ES-I3 (cell line): ENCODE data around the gene WDFY3.

Experiments
- H3K36me3 ChIP-seq: 2 replicates; pipeline ENCODE4 v1.6.1; 2013; ENCODE audit warnings: mild to moderate bottlenecking, low read length, control low read depth, moderate library complexity; ENCODE audit not compliant: insufficient read depth
- H3K4me1 ChIP-seq: 2 replicates; pipeline ENCODE4 v1.6.1; 2013; ENCODE audit warnings: mild to moderate bottlenecking, control low read depth, low read length; ENCODE audit not compliant: insufficient read depth
- H3K9ac ChIP-seq: 2 replicates; pipeline ENCODE4 v1.6.1; 2013; ENCODE audit warnings: low read depth, mild to moderate bottlenecking, low read length, moderate library complexity
- H3K9me3 ChIP-seq: 2 replicates; pipeline ENCODE4 v1.6.1; 2013; ENCODE audit warnings: mild to moderate bottlenecking, low read length, moderate library complexity; ENCODE audit not compliant: control insufficient read depth, insufficient read depth

Gene WDFY3

GRCh38 chr4:84958434-84958833, 8.1 kb downstream of the WDFY3 start:
- Histone ChIP-seq H3K36me3 (no peaks in the 10 kb centered on the region), H3K4me1 (peaks cover 15% of the 10 kb centered on the region), H3K9me3 (no peaks in the 10 kb centered on the region), H3K9ac (no peak overlapping the region)

GRCh38 chr4:84957514-84958420, 8.7 kb downstream of the WDFY3 start:
- no peaks in the 10 kb centered on the region for H3K9me3 ChIP-seq
- H3K4me1 ChIP-seq = peaks cover 15% of the 10 kb centered on the region
- H3K9ac ChIP-seq = no peak overlapping the region
- H3K36me3 ChIP-seq = no peaks in the 10 kb centered on the region

GRCh38 chr4:84956014-84956413, 10.5 kb downstream of the WDFY3 start:
- H3K4me1 ChIP-seq = peaks cover 15% of the 10 kb centered on the region
- H3K9me3 ChIP-seq = no peaks in the 10 kb centered on the region
- no peak overlapping the region for H3K9ac ChIP-seq
- H3K36me3 ChIP-seq = no peaks in the 10 kb centered on the region

GRCh38 chr4:84954982-84955567, 11.4 kb downstream of the WDFY3 start:
- no peaks in the 10 kb centered on the region for H3K9me3 ChIP-seq
- H3K9ac ChIP-seq = no peak overlapping the region; the same call in 1 of the 2 replicates
- peaks cover 15% of the 10 kb centered on the region for H3K4me1 ChIP-seq
- no peaks in the 10 kb centered on the region for H3K36me3 ChIP-seq

GRCh38 chr4:84952776-84953175, 13.7 kb downstream of the WDFY3 start:
- Histone ChIP-seq H3K4me1 (peaks cover 11% of the 10 kb centered on the region), H3K9ac (no peak overlapping the region), H3K36me3 (no peaks in the 10 kb centered on the region)

GRCh38 chr4:84952004-84952403, 14.5 kb downstream of the WDFY3 start:
- H3K36me3 ChIP-seq = no peaks in the 10 kb centered on the region
- no peak overlapping the region for H3K9ac ChIP-seq
- H3K9me3 ChIP-seq = no peaks in the 10 kb centered on the region
- H3K4me1 ChIP-seq = peaks cover 11% of the 10 kb centered on the region

More at GRCh38 chr4:84952776-84953175, 13.7 kb downstream of the WDFY3 start:
- H3K9me3 ChIP-seq = no peaks in the 10 kb centered on the region

- Histone ChIP-seq H3K4me1 (no peaks in the 10 kb centered on the region; the same call in 1 of the 2 replicates), H3K9ac (no peak overlapping the region), H3K9me3 (no peaks in the 10 kb centered on the region), H3K36me3 (no peaks in the 10 kb centered on the region)
Observed at GRCh38 chr4:84948056-84948455, 18.4 kb downstream of the WDFY3 start.

GRCh38 chr4:84944947-84945346, 21.5 kb downstream of the WDFY3 start:
- Histone ChIP-seq H3K9ac (no peak overlapping the region), H3K9me3 (peaks cover 8% of the 10 kb centered on the region; the same call in 1 of the 2 replicates), H3K4me1 (no peaks in the 10 kb centered on the region), H3K36me3 (no peaks in the 10 kb centered on the region)

GRCh38 chr4:84940960-84941359, 25.5 kb downstream of the WDFY3 start:
- no peaks in the 10 kb centered on the region for H3K4me1 ChIP-seq
- H3K9ac ChIP-seq = no peak overlapping the region
- peaks cover 8% of the 10 kb centered on the region; the same call in 1 of the 2 replicates for H3K9me3 ChIP-seq
- H3K36me3 ChIP-seq = no peaks in the 10 kb centered on the region

GRCh38 chr4:84939113-84939512, 27.4 kb downstream of the WDFY3 start:
- Histone ChIP-seq H3K9ac (no peak overlapping the region), H3K4me1 (no peaks in the 10 kb centered on the region), H3K36me3 (no peaks in the 10 kb centered on the region), H3K9me3 (peaks cover 8% of the 10 kb centered on the region; the same call in 1 of the 2 replicates)

- Histone ChIP-seq H3K9me3 (peaks cover 8% of the 10 kb centered on the region; the same call in 1 of the 2 replicates), H3K4me1 (no peaks in the 10 kb centered on the region), H3K9ac (no peak overlapping the region), H3K36me3 (no peaks in the 10 kb centered on the region)
Observed at GRCh38 chr4:84938316-84938715, 28.2 kb downstream of the WDFY3 start.

GRCh38 chr4:84937381-84937977, 29.0 kb downstream of the WDFY3 start:
- peaks cover 8% of the 10 kb centered on the region; the same call in 1 of the 2 replicates for H3K9me3 ChIP-seq
- no peaks in the 10 kb centered on the region for H3K4me1 ChIP-seq
- no peaks in the 10 kb centered on the region for H3K36me3 ChIP-seq
- no peak overlapping the region for H3K9ac ChIP-seq

GRCh38 chr4:84936123-84936522, 30.4 kb downstream of the WDFY3 start:
- H3K36me3 ChIP-seq = no peaks in the 10 kb centered on the region
- H3K4me1 ChIP-seq = no peaks in the 10 kb centered on the region
- peaks cover 5% of the 10 kb centered on the region; the same call in 1 of the 2 replicates for H3K9me3 ChIP-seq
- no peak overlapping the region for H3K9ac ChIP-seq

GRCh38 chr4:84932462-84932861, 34.0 kb downstream of the WDFY3 start:
- no peaks in the 10 kb centered on the region; the same call in 1 of the 2 replicates for H3K9me3 ChIP-seq
- H3K4me1 ChIP-seq = no peaks in the 10 kb centered on the region
- H3K9ac ChIP-seq = no peak overlapping the region
- H3K36me3 ChIP-seq = peaks cover 3% of the 10 kb centered on the region; the same call in 1 of the 2 replicates
